ENCODE results near the gene IGDCC3.

Gene IGDCC3

GRCh38 chr15:65368302-65369211 is 9.2 kb downstream of the IGDCC3 start:
- in situ Hi-C loops (cut with MboI; ENCODE audit: low sequenced_read_pairs, unreplicated experiment): no loop called here
- no peak for TF ChIP-seq CTCF (IDR thresholded peaks at IDR 0.05; ENCODE audit: borderline replicate concordance, control extremely low read depth, extremely low read depth, insufficient read depth, missing control alignments)
- DNase-seq (ENCODE audit: low spot score): no peak

GRCh38 chr15:65366122-65366892 is 11.5 kb downstream of the IGDCC3 start:
- in situ Hi-C loops (cut with MboI; ENCODE audit: low sequenced_read_pairs, unreplicated experiment): no loop called here
- no peak for DNase-seq (ENCODE audit: low spot score)
- TF ChIP-seq CTCF (IDR thresholded peaks at IDR 0.05; ENCODE audit: borderline replicate concordance, control extremely low read depth, extremely low read depth, insufficient read depth, missing control alignments): no peak

DNA sequence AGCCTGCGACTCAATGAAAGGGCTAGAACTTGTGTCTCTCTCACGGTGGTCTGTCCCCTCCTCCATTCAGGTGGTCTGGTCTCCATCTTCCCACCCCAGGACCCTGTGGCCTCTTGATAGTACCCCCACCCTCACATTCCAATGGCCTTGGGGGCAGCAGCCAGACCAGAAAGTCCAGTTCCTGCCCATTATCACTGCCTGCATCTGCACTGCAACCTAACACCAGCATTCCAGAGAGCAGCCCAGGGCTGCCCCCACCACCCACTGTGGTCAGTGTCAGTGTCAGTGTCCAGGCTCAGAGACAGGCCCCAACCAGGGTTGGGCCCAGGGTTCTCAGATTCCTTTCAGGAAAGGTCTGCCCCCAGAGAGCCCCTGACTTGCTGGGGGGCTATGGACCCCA is 12.6 kb downstream of the IGDCC3 start:
- no peak for DNase-seq (ENCODE audit: low spot score)
- in situ Hi-C loops (cut with MboI; ENCODE audit: low sequenced_read_pairs, unreplicated experiment): no loop called here

GRCh38 chr15:65363766-65364165 is 14.0 kb downstream of the IGDCC3 start:
- in situ Hi-C loops (cut with MboI; ENCODE audit: low sequenced_read_pairs, unreplicated experiment): no loop called here
- TF ChIP-seq CTCF (IDR thresholded peaks at IDR 0.05; ENCODE audit: borderline replicate concordance, control extremely low read depth, extremely low read depth, insufficient read depth, missing control alignments): no peak
- no peak for DNase-seq (ENCODE audit: low spot score)

More for the DNA sequence above, 12.6 kb downstream of the IGDCC3 start:
- no peak for TF ChIP-seq CTCF (IDR thresholded peaks at IDR 0.05; ENCODE audit: borderline replicate concordance, control extremely low read depth, extremely low read depth, insufficient read depth, missing control alignments)

DNA sequence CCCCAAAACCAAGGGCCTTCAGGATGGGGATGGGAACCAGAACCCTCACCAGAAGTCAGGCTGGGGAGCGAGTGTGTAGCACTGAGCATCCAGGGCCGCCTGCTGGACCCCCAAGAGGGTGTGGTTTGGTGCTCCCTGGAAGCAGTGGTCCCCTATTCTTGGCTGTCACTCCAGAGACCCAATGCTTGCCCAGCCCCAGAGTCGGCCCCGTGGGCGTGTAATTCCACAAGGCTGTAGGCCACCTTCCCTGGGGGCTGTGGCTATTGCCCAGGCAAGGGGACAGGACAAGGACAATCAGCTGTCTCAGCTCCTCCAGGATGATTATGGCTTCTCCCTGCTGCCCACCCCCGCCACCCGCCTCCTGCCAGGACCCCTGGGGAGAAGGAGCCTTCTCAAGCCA is 14.5 kb downstream of the IGDCC3 start:
- TF ChIP-seq CTCF (IDR thresholded peaks at IDR 0.05; ENCODE audit: borderline replicate concordance, control extremely low read depth, extremely low read depth, insufficient read depth, missing control alignments): no peak
- in situ Hi-C loops (cut with MboI; ENCODE audit: low sequenced_read_pairs, unreplicated experiment): no loop called here
- no peak for DNase-seq (ENCODE audit: low spot score)

- no peak for TF ChIP-seq CTCF (IDR thresholded peaks at IDR 0.05; ENCODE audit: borderline replicate concordance, control extremely low read depth, extremely low read depth, insufficient read depth, missing control alignments)
- no peak for DNase-seq (ENCODE audit: low spot score)
- in situ Hi-C loops (cut with MboI; ENCODE audit: low sequenced_read_pairs, unreplicated experiment): no loop called here
These were observed 15.3 kb downstream of the IGDCC3 start for GRCh38 chr15:65362491-65362890.
